SK-N-SH treated with all-trans-retinoic acid at 6 μM for 48 hours (cell line): ENCODE results near the gene TRPV4.

ENCODE experiments used
- BACH2 ChIP-seq: fragments of 250-450 bp; sonication (Bioruptor Pico); IDR thresholded peaks from 2 replicates; pipeline ENCODE4 v1.9.0; 2021; ENCODE audit warnings: mild to moderate bottlenecking, borderline replicate concordance
- CSRNP3 ChIP-seq: fragments of 250-450 bp; sonication (Bioruptor Pico); IDR thresholded peaks from 2 replicates; pipeline ENCODE4 v1.5.1; 2021; ENCODE audit warnings: mild to moderate bottlenecking, moderate library complexity
- PATZ1 ChIP-seq: fragments of 250-450 bp; sonication (Bioruptor Pico); IDR thresholded peaks from 2 replicates; pipeline ENCODE4 v1.8.0; 2020; ENCODE audit warnings: mild to moderate bottlenecking, moderate library complexity, borderline replicate concordance
- TSHZ2 ChIP-seq: fragments of 250-450 bp; sonication (Bioruptor Pico); IDR thresholded peaks from 2 replicates; pipeline ENCODE4 v1.5.0; 2020; ENCODE audit warnings: mild to moderate bottlenecking, moderate library complexity
- ZNF565 ChIP-seq: fragments of 450-650 bp; formaldehyde crosslinking; conservative IDR thresholded peaks from 2 replicates; pipeline ENCODE4 v1.5.0; 2020; ENCODE audit warnings: low read depth, mild to moderate bottlenecking, moderate library complexity

GRCh38 chr12:109820816-109821381 is 12.3 kb downstream of the TRPV4 start:
- TF ChIP-seq ZNF565 (CRISPR knock-in tag) (no peak), BACH2 (CRISPR knock-in tag) (no peak), CSRNP3 (CRISPR knock-in tag) (no peak), PATZ1 (CRISPR knock-in tag) (no peak), TSHZ2 (CRISPR knock-in tag) (no peak)
